HG02623 (cell line): Measurements from ENCODE around the gene NUDT17.

Source experiments
- ATAC-seq: cut with Tn5 transposase; IDR thresholded peaks from one replicate; pipeline ENCODE4 v1.9.1; 2021; ENCODE audit warnings: moderate library complexity; ENCODE audit not compliant: unreplicated experiment

NUDT17 gene

DNA sequence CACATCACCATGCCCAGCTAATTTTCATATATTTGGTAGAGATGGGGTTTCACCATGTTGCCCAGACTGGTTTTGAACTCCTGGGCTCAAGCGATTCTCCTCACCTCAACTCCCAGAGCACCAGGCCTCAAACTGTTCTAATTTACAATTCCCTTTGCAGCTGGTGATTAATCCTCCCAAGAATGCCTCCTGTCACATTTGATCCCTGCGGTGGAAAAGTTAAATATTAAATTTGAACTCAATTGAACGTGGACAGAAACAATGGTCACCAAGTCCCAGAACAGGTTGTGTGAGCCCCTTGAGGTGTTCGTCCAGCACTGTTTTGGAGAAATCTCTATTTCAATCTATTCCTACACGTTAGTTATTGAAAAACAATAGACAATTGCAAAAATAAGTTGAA lies 42.2 kb downstream of the NUDT17 start:
- no peak for ATAC-seq

DNA sequence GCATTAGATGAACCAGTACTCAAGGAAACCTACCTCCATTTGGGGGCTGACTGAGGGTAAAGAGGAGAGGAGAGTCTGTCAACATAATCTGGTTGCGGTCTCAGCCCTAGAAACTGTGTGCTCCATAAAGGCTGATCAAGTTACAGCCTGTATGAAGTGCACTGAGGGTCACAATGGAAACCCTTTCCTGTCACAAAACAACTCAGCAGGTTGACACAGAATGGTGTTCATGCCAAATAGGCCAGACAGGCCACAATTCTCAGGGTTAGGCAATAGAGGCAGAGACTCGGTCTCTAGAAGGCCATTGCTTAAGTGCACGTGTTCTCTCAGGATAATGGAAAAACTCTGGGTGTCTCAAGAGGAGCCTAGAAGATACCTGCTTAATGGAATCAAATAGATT lies 44.3 kb downstream of the NUDT17 start:
- no peak for ATAC-seq

GRCh38 chr1:145891143-145891542 lies 45.7 kb downstream of the NUDT17 start:
- ATAC-seq = no peak

GRCh38 chr1:145891587-145892485 lies 46.4 kb downstream of the NUDT17 start:
- ATAC-seq = no peak

- no peak for ATAC-seq
Observed at GRCh38 chr1:145892486-145893087, 47.2 kb downstream of the NUDT17 start.

GRCh38 chr1:145893306-145894055 lies 48.1 kb downstream of the NUDT17 start:
- no peak for ATAC-seq

- no peak for ATAC-seq
Observed at GRCh38 chr1:145895471-145895870, 50.0 kb downstream of the NUDT17 start.

DNA sequence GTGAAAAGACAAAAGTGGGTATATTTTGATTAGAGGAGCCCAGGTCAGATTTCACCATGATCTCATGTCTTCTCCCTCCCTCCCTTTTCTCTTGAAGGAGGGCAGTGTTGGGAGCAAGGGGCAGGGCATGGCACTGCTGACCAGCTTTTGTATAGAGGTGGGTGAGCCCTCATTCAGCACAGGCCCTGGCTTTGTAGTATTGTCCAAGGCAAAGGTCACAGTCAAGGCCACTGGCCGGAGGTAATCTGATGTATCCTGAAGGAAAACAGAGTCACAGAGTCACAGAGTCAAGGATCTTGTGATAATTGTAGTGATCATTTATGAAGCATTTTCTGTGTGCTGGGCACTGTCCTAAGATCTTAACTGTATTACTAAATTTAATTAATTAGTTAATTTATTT lies 52.5 kb downstream of the NUDT17 start:
- no peak for ATAC-seq
